Upper lobe of right lung (tissue), 1 donor: ENCODE measurements around the gene B4GALT3. TPM values are rescaled to one million over a fixed set of nuclear protein-coding genes. Genes with fewer than 3 reads are reported as not detected.

Source experiments
- ATAC-seq: fragments of 200-7000 bp; cut with Tn5 transposase; one replicate; pipeline ENCODE4 v1.9.1; 2020; ENCODE audit warnings: mild to moderate bottlenecking, moderate library complexity
- DNase-seq: peaks from one replicate; pipeline ENCODE4 v3.0.0-alpha.2; 2020
- H3K27ac ChIP-seq: fragments of 200-600 bp; one replicate; pipeline ENCODE4 v1.8.0; 2022
- H3K27me3 ChIP-seq: fragments of 200-600 bp; one replicate; pipeline ENCODE4 v1.8.0; 2022; ENCODE audit warnings: mild to moderate bottlenecking
- H3K36me3 ChIP-seq: fragments of 200-600 bp; one replicate; pipeline ENCODE4 v1.8.0; 2022
- H3K4me1 ChIP-seq: fragments of 200-600 bp; one replicate; pipeline ENCODE4 v1.8.0; 2022
- H3K4me3 ChIP-seq: fragments of 200-600 bp; one replicate; pipeline ENCODE4 v1.8.0; 2022; ENCODE audit warnings: mild to moderate bottlenecking
- H3K9me3 ChIP-seq: fragments of 200-600 bp; one replicate; pipeline ENCODE4 v1.8.0; 2022
- CTCF ChIP-seq: fragments of 200-600 bp; IDR thresholded peaks from one replicate; pipeline ENCODE4 v1.8.0; 2022; ENCODE audit warnings: antibody characterized with exemption
- intact Hi-C: fragments of 100-400 bp; cut with DNase I; formaldehyde crosslinking; loops from one replicate; pipeline ENCODE4 v1.11.0; 2022
- total RNA-seq: library from RNA; stranded (reverse); fragmentation: NEBNext Ultra II Directional; extraction: Animal tissue kit (Norgen Biotek cat#: 25700); gene quantifications from one replicate; pipeline ENCODE4 v1.2.1, GENCODE V29; 2021
- donor health status: DM: no; HTN: yes; CAD: no; lungs with severe emphysema.

The B4GALT3 gene
- total RNA-seq, 1 donor from 2014 or later: 35.7 TPM

- Histone ChIP-seq H3K36me3 (no peaks in the 10 kb centered on the region), H3K27me3 (no peaks in the 10 kb centered on the region), H3K4me1 (peaks cover 12% of the 10 kb centered on the region), H3K4me3 (no peak overlapping the region), H3K9me3 (no peaks in the 10 kb centered on the region), H3K27ac (no peak overlapping the region)
- ATAC-seq: no peak
- DNase-seq: no peak
- intact Hi-C loops: no loop called here
- no peak for TF ChIP-seq CTCF
These were observed 36.4 kb downstream of the B4GALT3 start for GRCh38 chr1:161140755-161141400.

GRCh38 chr1:161139766-161140165 is 37.5 kb downstream of the B4GALT3 start:
- Histone ChIP-seq H3K27me3 (no peaks in the 10 kb centered on the region), H3K4me3 (no peak overlapping the region), H3K9me3 (no peaks in the 10 kb centered on the region), H3K27ac (no peak overlapping the region), H3K36me3 (no peaks in the 10 kb centered on the region), H3K4me1 (peaks cover 13% of the 10 kb centered on the region)
- DNase-seq: no peak
- ATAC-seq: peak; percentile 56
- peak; percentile 58 for TF ChIP-seq CTCF
- intact Hi-C loops: no loop called here

GRCh38 chr1:161138431-161138830 is 38.9 kb downstream of the B4GALT3 start:
- Histone ChIP-seq H3K36me3 (no peaks in the 10 kb centered on the region), H3K4me1 (peaks cover 26% of the 10 kb centered on the region), H3K4me3 (no peak overlapping the region), H3K9me3 (no peaks in the 10 kb centered on the region), H3K27ac (peak overlapping the region; percentile 53), H3K27me3 (no peaks in the 10 kb centered on the region)
- ATAC-seq: no peak
- no peak for DNase-seq
- intact Hi-C loops: no loop called here
- no peak for TF ChIP-seq CTCF

GRCh38 chr1:161137881-161138280 is 39.4 kb downstream of the B4GALT3 start:
- H3K27ac ChIP-seq: peak overlapping the region; percentile 53

GRCh38 chr1:161133220-161133740 is 44.0 kb downstream of the B4GALT3 start:
- Histone ChIP-seq H3K9me3 (no peaks in the 10 kb centered on the region), H3K36me3 (peaks cover 12% of the 10 kb centered on the region), H3K4me1 (peaks cover 53% of the 10 kb centered on the region), H3K27me3 (no peaks in the 10 kb centered on the region), H3K27ac (peak overlapping the region; percentile 96), H3K4me3 (peak overlapping the region; percentile 69)
- ATAC-seq (no peak), DNase-seq (no peak)
- intact Hi-C loops: no loop called here
- TF ChIP-seq CTCF: no peak

More at GRCh38 chr1:161137881-161138280, 39.4 kb downstream of the B4GALT3 start:
- H3K36me3 ChIP-seq: no peaks in the 10 kb centered on the region
- H3K4me3 ChIP-seq: no peak overlapping the region
- ATAC-seq: no peak
- DNase-seq: no peak
- peaks cover 28% of the 10 kb centered on the region for H3K4me1 ChIP-seq
- TF ChIP-seq CTCF: no peak
- no peaks in the 10 kb centered on the region for H3K27me3 ChIP-seq
- H3K9me3 ChIP-seq: no peaks in the 10 kb centered on the region
- intact Hi-C loops: no loop called here
